Measurements from ENCODE around the gene RAB18.
"Not testable (repeated sequence)": the region's sequence is repeated elsewhere in the genome, so short reads cannot be mapped to it uniquely, and the experiment has no call there.

The RAB18 gene

DNA sequence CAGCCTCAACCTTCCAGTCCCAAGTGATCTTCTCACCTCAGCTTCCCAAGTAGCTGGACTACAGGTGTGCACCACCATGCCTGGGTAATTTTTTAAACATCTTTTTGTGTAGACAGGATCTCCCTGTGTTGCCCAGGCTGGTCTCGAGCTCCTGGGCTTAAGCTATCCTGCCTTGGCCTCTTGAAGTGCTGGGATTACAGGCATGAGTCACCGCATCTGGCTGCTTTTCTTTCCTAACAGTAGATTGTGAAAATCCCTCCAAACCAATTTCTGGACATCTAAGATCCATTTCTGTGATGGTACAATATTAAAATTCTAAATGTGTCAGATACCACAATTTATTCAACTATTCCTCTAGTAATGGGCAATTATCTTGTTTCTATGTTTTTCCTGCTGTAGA lies 38.7 kb downstream of the RAB18 start:
- in situ Hi-C loops (cut with MboI; ENCODE audit: low sequenced_read_pairs) = no loop called here

DNA sequence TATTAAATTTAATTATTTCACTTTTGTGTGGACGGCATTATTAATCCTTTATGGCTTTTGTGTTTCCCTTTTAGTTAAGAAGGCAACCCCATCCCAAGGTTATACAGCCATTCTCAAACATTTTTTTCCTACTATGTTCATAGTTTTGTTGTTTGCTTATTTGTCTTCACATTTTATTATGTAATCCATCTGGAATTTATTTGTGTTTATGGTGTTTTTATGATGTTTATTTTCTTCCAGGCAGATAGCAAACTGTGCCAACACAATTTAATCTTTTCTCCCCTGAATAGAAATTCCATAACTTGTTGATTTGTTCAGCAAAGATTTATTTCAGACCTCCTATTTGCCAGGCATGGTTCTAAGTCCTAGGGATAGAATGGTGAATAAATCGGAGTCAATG lies 42.9 kb downstream of the RAB18 start:
- in situ Hi-C loops (cut with MboI; ENCODE audit: low sequenced_read_pairs) = no loop called here

DNA sequence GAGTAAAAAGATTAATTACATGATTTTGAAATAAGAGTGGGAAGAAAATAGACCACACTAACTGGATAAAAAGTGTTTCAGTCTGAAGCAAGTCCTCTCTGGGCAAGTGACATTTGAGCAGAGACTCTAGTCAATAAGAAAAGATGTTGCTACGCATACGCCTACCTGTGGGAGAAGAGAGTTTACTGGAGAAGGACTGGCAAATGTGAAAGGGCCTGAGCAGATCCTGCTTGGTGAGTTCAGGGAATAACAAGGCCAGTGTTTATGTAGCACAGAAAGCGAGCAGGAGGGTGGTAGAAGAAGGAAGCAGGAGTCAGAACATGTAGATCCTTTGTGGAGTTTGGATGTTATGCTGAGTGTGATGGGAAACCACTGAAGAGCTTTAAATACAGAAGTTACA lies 43.4 kb downstream of the RAB18 start:
- in situ Hi-C loops (cut with MboI; ENCODE audit: low sequenced_read_pairs) = no loop called here

DNA sequence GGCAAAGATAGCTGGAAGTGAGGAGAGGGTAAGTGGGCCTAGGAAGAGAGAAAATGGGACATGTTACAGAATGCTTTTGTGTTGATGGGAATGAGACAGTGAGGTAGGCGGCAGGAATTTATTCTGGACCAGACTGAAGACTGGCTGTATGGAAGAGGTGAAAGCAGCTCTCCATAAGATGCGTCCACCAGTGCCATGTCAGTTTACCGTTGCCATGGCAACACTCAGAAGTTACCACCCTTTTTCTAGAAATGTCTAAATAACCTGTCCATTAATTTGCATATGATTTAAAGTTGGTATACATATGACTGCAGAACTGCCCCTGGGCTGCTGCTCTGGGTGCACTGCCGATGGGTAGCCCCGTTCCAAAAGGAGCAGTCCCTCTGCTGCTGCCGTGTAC lies 46.7 kb downstream of the RAB18 start:
- in situ Hi-C loops (cut with MboI; ENCODE audit: low sequenced_read_pairs) = no loop called here

DNA sequence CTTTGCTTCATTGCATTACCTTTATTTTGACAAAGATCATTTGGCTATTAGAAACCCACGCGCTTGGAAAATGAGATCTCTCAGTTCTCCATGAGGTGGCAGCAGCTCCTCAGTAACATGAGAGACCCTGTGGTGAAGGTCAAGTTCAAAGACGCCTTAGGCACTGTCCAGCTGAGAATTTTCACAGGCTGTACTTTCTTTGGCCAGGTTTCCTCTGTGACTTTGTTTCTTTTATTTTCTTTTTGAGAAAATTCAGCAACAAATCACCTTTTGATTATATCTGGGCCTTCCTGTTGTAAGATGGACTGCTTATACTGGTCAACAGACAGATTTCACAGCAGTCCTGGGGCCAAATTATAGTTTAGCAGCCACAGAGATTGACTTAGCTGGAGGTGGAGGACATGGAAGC lies 54.5 kb downstream of the RAB18 start:
- in situ Hi-C loops (cut with MboI; ENCODE audit: low sequenced_read_pairs) = no loop called here

DNA sequence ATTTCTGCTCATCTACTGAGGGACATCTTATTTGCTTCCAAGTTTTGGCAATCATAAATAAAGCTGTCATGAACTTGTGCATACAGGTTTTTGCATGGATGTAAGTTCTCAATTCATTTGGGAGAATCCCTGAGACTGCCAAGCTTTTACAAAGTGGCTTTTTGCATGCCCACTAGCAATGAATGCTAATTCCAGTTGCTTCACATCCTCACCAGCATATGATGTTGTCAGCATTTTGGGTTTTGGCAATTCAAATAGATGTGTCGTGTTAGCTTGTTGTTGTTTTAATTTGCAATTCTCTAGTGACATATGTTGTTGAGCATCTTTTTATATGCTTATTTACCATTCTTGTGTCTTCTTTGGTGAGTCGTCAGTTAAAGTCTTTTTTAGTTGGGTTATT lies 57.2 kb downstream of the RAB18 start:
- in situ Hi-C loops (cut with MboI; ENCODE audit: low sequenced_read_pairs) = no loop called here

DNA sequence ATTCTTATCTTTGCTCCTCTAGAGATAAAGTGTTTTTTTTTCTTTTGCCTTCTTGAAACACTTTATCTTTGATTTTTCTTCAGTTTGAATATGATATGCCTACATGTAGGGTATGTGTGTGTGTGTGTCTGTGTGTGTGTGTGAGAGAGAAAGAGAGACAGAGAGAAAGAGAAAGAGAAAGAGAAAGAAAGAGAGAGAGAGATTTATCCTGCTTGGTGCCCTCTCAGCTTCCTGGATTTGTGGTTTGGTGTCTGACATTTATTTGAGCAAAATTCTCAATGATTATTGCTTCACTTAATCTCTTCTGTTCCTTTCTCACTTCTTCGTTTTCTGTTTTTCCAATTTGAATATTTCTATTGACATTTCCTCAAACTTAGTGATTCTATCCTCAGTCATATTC lies 60.3 kb downstream of the RAB18 start:
- in situ Hi-C loops (cut with MboI; ENCODE audit: low sequenced_read_pairs) = no loop called here

DNA sequence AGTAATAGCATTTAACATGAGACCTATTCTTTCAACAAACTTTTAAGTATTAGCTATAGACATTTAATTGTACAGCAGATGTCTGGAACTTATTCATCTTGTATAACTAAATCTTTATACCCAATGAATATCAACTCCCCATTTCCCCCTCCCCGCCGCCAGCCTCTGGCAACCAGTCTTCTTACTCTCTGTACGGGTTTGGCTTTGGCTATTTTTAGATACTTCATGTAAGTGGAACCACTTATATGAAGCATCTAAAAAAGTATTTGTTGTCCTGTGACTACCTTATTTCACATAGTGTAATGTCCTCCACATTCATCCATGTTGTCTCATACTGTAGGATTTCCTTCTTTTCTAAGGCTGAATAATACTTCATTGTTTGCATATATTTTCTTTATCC lies 60.8 kb downstream of the RAB18 start:
- in situ Hi-C loops (cut with MboI; ENCODE audit: low sequenced_read_pairs) = no loop called here

DNA sequence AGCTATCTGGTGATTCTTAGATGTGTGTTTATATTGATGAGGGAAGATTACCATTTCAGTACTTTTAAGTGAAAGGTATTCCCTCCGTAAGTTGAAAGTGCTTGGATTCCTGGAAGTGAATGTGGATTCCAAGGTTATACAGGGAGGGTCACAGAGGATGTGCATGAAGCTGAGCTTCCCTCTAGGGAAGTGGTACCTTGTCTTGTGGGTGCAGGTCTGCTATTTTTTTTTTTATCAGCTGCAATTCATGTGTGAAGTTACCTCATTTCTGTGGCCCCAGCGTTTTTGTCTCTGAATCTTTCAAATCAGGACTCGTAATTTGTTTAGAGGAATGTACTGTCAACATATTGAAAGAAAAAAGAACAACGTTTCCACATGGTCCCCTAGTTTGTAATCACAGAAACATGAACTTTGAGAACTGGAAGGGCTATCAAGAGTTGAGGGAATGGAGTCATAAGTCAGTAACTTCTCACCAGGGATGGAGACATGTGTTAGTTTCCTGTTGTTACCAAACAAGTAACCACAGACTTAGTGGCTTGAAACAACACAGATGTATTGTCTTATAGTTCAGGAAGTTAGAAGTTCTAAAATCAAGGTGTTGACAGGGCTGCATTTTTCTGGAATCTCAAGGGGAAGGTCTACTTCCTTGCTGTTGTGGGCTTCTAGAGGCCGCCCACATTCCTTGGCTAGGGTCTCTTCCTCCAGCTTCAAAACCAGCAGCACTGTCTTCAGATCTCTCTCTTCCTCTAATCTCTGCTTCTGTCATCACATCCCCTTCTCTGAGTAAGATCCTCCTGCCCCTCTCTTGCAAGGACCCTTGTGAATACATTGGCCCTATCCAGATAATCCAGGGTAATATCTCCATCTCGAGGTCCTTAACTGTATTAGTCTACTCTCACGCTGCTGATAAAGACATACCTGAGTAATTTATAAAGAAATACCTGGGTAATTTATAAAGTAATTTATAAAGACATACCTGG lies 64.4 kb downstream of the RAB18 start:
- in situ Hi-C loops (cut with MboI; ENCODE audit: low sequenced_read_pairs) = no loop called here

DNA sequence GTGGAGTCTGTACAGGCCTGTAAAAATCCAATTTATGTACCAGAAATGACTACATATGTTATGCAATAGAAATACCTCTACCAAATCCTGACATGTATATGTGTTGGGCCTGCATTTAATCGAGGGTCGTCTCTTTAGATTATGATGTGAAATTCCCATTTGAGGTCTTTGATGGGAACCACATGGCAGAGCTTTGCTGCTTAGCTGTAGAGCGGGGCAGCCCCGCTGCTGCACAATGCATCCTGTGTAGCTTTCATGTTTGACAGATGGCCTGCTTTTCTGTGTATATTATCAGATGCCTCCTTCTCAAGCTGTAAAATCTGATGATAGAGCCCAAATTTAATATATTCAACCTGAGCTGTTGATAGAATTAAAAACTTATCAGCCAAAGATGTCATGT lies 65.8 kb downstream of the RAB18 start:
- in situ Hi-C loops (cut with MboI; ENCODE audit: low sequenced_read_pairs) = no loop called here

DNA sequence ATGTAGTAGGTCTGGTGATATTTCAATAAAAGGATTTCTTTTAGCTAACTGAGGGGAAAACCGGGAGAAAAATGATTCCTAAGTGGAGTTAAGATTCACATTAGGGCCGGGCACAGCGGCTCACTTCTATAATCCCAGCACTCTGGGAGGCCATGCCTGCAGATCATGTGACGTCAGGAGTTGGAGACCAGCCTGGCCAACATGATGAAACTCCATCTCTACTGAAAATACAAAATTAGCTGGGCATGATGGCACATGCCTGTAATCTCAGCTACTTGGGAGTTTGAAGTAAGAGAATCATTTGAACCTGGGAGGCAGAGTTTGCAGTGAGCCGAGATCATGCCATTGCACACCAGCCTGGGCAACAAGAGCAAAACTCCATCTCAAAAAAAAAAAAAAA lies 72.9 kb downstream of the RAB18 start:
- in situ Hi-C loops (cut with MboI; ENCODE audit: low sequenced_read_pairs) = not testable (repeated sequence)

DNA sequence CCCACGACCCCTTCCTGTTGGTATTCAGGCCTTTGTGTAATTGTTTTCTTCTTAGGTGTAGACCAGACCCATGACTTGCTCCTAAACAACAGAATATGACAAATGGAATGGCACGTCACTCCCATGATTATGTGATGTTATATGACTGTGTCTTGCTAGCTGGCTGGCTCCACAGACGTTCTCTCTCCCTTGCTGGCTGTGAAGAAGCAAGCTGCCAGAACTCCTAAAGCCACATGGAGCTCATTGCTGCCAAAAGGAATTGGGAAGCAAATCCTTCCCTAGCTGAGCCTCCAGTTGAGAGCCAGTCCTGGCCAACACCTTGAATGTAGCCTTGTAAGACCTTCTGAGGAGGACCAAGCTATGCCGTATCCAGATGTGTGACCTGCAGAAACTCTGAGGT lies 74.2 kb downstream of the RAB18 start:
- in situ Hi-C loops (cut with MboI; ENCODE audit: low sequenced_read_pairs) = no loop called here

DNA sequence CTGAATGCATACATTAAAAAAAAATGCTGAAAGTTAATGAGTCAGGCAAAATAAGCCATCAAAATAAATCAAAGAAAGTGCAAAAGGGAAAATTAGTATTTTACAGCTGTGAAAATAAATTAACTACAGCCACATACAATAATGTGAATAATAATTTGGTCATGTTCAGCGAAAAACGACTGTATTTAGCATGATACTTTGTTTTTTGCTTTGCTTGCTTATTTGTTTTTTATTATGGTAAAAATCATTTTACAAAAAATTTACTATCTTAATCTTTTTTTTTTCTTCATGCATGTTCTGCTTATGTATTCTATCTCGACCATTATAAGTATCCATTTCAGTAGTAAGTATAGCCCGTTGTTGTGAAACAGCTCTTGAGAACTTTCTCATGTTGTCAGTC lies 77.1 kb downstream of the RAB18 start:
- in situ Hi-C loops (cut with MboI; ENCODE audit: low sequenced_read_pairs) = no loop called here

DNA sequence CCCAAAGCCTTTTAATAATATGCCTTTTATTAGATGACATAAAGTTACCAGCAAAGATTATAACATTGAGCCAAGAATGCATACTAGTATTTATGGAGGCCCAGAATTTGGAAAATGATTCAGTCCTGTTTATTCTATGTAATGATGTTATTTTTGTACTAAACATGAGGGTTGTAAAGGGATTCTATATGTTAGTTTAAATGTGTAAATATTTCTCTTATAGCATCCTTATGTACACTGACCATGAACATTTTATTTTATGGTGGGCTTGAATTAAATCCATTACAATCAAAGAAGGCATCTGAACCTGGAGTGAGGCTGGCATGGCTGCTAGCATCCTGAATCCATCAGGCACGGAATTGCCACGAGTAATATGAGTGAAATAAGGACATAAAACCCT lies 80.2 kb downstream of the RAB18 start:
- in situ Hi-C loops (cut with MboI; ENCODE audit: low sequenced_read_pairs) = no loop called here
